Measurements from ENCODE around the gene AGAP2.

- TF ChIP-seq SMAD1 (IDR thresholded peaks at IDR 0.05; ENCODE audit: low read depth, low read length, partially characterized antibody) (no peak), THAP12 (CRISPR knock-in tag; IDR thresholded peaks at IDR 0.05) (no peak), NRF1 (conservative IDR thresholded peaks at IDR 0.05 in 1 of 2, IDR thresholded peaks at IDR 0.05 in 1 of 2) (no peak), HMGXB4 (CRISPR knock-in tag; IDR thresholded peaks at IDR 0.05) (no peak), ZBTB7A (IDR thresholded peaks at IDR 0.05; ENCODE audit: borderline replicate concordance, control insufficient read depth, low read depth, low read length) (no peak), TEAD2 (tag; IDR thresholded peaks at IDR 0.05) (no peak), MYC (IDR thresholded peaks at IDR 0.05; ENCODE audit: low read depth, low read length) (no peak), MYC (CRISPR knock-in tag; IDR thresholded peaks at IDR 0.05; ENCODE audit: borderline replicate concordance, low read depth) (no peak), SMAD4 (CRISPR knock-in tag; conservative IDR thresholded peaks at IDR 0.05) (no peak), USF2 (CRISPR knock-in tag; IDR thresholded peaks at IDR 0.05) (no peak), FOSL1 (tag; conservative IDR thresholded peaks at IDR 0.05) (no peak), HSF4 (CRISPR knock-in tag; IDR thresholded peaks at IDR 0.05; ENCODE audit: borderline replicate concordance) (no peak)
These were observed 8.0 kb downstream of the AGAP2 start for GRCh38 chr12:57730336-57731067.
